ENCODE results near the gene ATP5ME. TPM values are rescaled to one million over a fixed set of nuclear protein-coding genes. Genes with fewer than 3 reads are reported as not detected.
A peak's percentile ranks its signal among the peaks of the same experiment; 100 is the strongest.

Gene ATP5ME, protein sequence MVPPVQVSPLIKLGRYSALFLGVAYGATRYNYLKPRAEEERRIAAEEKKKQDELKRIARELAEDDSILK
- polyA plus RNA-seq: 477 TPM
- long read RNA-seq, donor 1, transcript ATP5ME-205 (3 exons, 393 nt): minor isoform, 19 of 171 reads
- long read RNA-seq, donor 1, transcript ATP5ME-201 (4 exons, 365 nt): major isoform, 143 of 171 reads
- long read RNA-seq, donor 1, transcript ATP5ME-204 (2 exons, 247 nt): minor isoform, 6 of 171 reads
- long read RNA-seq, donor 1, partial matches to known transcripts: 0 of 171 reads
- long read RNA-seq, donor 1, other reads (novel, unspliced or antisense): 0 of 171 reads
- long read RNA-seq, donor 2, transcript ATP5ME-204 (2 exons, 247 nt): minor isoform, 21 of 434 reads
- long read RNA-seq, donor 2, transcript ATP5ME-205 (3 exons, 393 nt): minor isoform, 32 of 434 reads
- long read RNA-seq, donor 2, transcript ATP5ME-201 (4 exons, 365 nt): major isoform, 291 of 434 reads
- long read RNA-seq, donor 2, partial matches to known transcripts: 58 of 434 reads
- long read RNA-seq, donor 2, other reads (novel, unspliced or antisense): 27 of 434 reads
- long read RNA-seq, donor 3: 0 reads
- long read RNA-seq, donor 4, transcript ATP5ME-201 (4 exons, 365 nt): major isoform, 37 of 41 reads
- long read RNA-seq, donor 4, partial matches to known transcripts: 0 of 41 reads
- long read RNA-seq, donor 4, other reads (novel, unspliced or antisense): 0 of 41 reads
- long read RNA-seq, donor 5, transcript ATP5ME-205 (3 exons, 393 nt): minor isoform, 12 of 170 reads
- long read RNA-seq, donor 5, transcript ATP5ME-204 (2 exons, 247 nt): minor isoform, 10 of 170 reads
- long read RNA-seq, donor 5, transcript ATP5ME-202 (3 exons, 300 nt): minor isoform, 5 of 170 reads
- long read RNA-seq, donor 5, transcript ATP5ME-201 (4 exons, 365 nt): major isoform, 142 of 170 reads
- long read RNA-seq, donor 5, partial matches to known transcripts: 0 of 170 reads
- long read RNA-seq, donor 5, other reads (novel, unspliced or antisense): 0 of 170 reads
- long read RNA-seq, donor 6, transcript ATP5ME-205 (3 exons, 393 nt): minor isoform, 48 of 374 reads
- long read RNA-seq, donor 6, transcript ATP5ME-204 (2 exons, 247 nt): minor isoform, 34 of 374 reads
- long read RNA-seq, donor 6, transcript ATP5ME-201 (4 exons, 365 nt): major isoform, 250 of 374 reads
- long read RNA-seq, donor 6, partial matches to known transcripts: 16 of 374 reads
- long read RNA-seq, donor 6, other reads (novel, unspliced or antisense): 23 of 374 reads
- long read RNA-seq, donor 7, transcript ATP5ME-204 (2 exons, 247 nt): minor isoform, 13 of 206 reads
- long read RNA-seq, donor 7, transcript ATP5ME-201 (4 exons, 365 nt): major isoform, 161 of 206 reads
- long read RNA-seq, donor 7, transcript ATP5ME-205 (3 exons, 393 nt): minor isoform, 18 of 206 reads
- long read RNA-seq, donor 7, partial matches to known transcripts: 5 of 206 reads
- long read RNA-seq, donor 7, other reads (novel, unspliced or antisense): 6 of 206 reads
- long read RNA-seq, donor 8, transcript ATP5ME-201 (4 exons, 365 nt): major isoform, 484 of 605 reads
- long read RNA-seq, donor 8, transcript ATP5ME-205 (3 exons, 393 nt): minor isoform, 43 of 605 reads
- long read RNA-seq, donor 8, transcript ATP5ME-204 (2 exons, 247 nt): minor isoform, 25 of 605 reads
- long read RNA-seq, donor 8, transcript ATP5ME-202 (3 exons, 300 nt): minor isoform, 5 of 605 reads
- long read RNA-seq, donor 8, partial matches to known transcripts: 12 of 605 reads
- long read RNA-seq, donor 8, other reads (novel, unspliced or antisense): 33 of 605 reads
- long read RNA-seq, donor 9, transcript ATP5ME-205 (3 exons, 393 nt): minor isoform, 40 of 506 reads
- long read RNA-seq, donor 9, transcript ATP5ME-201 (4 exons, 365 nt): major isoform, 369 of 506 reads
- long read RNA-seq, donor 9, transcript ATP5ME-202 (3 exons, 300 nt): minor isoform, 6 of 506 reads
- long read RNA-seq, donor 9, transcript ATP5ME-204 (2 exons, 247 nt): minor isoform, 34 of 506 reads
- long read RNA-seq, donor 9, partial matches to known transcripts: 18 of 506 reads
- long read RNA-seq, donor 9, other reads (novel, unspliced or antisense): 37 of 506 reads
- long read RNA-seq, donor 10, transcript ATP5ME-201 (4 exons, 365 nt): major isoform, 317 of 398 reads
- long read RNA-seq, donor 10, transcript ATP5ME-205 (3 exons, 393 nt): minor isoform, 21 of 398 reads
- long read RNA-seq, donor 10, transcript ATP5ME-204 (2 exons, 247 nt): minor isoform, 18 of 398 reads
- long read RNA-seq, donor 10, partial matches to known transcripts: 15 of 398 reads
- long read RNA-seq, donor 10, other reads (novel, unspliced or antisense): 22 of 398 reads
- long read RNA-seq, donor 11, transcript ATP5ME-204 (2 exons, 247 nt): minor isoform, 17 of 320 reads
- long read RNA-seq, donor 11, transcript ATP5ME-205 (3 exons, 393 nt): minor isoform, 21 of 320 reads
- long read RNA-seq, donor 11, transcript ATP5ME-201 (4 exons, 365 nt): major isoform, 247 of 320 reads
- long read RNA-seq, donor 11, partial matches to known transcripts: 22 of 320 reads
- long read RNA-seq, donor 11, other reads (novel, unspliced or antisense): 11 of 320 reads

- peaks cover 25% of the 10 kb centered on the region for H3K36me3 ChIP-seq (ENCODE audit: control insufficient read depth, insufficient read depth, low read length)
- H3K27me3 ChIP-seq (ENCODE audit: control insufficient read depth, insufficient read depth, low read length): no peaks in the 10 kb centered on the region
- peak within 1 kb of the TSS; percentile 79 for H3K27ac ChIP-seq (ENCODE audit: low read length)
- no CpG with 5 or more reads among the region's 84 CpGs for WGBS (ENCODE audit: insufficient coverage, low lambda C conversion rate)
- peaks cover 36% of the 10 kb centered on the region for H3K4me1 ChIP-seq (ENCODE audit: control insufficient read depth, insufficient read depth, low read length)
- peak within 1 kb of the TSS; percentile 90 for H3K4me3 ChIP-seq (ENCODE audit: low read length)
- H3K9me3 ChIP-seq (ENCODE audit: control insufficient read depth, low read depth, low read length): no peaks in the 10 kb centered on the region
- peak; percentile 98 for DNase-seq
Observed at GRCh38 chr4:674172-675035, at the start of gene ATP5ME, which contains the start of gene MYL5. Gene ATP5ME (minus strand): TSS chr4:674276. CDS start chr4:674247, 29 bp downstream. Gene MYL5 (plus strand): TSS chr4:674542. CDS start chr4:678027, 3,485 bp downstream.

GRCh38 chr4:722851-723360 lies 48.8 kb upstream of the ATP5ME start:
- no peaks in the 10 kb centered on the region for H3K27me3 ChIP-seq (ENCODE audit: control insufficient read depth, insufficient read depth, low read length)
- no peak overlapping the region for H3K27ac ChIP-seq (ENCODE audit: low read length)
- peaks cover 15% of the 10 kb centered on the region for H3K4me1 ChIP-seq (ENCODE audit: control insufficient read depth, insufficient read depth, low read length)
- no peak for DNase-seq
- H3K9me3 ChIP-seq (ENCODE audit: control insufficient read depth, low read depth, low read length): peaks cover 19% of the 10 kb centered on the region
- peaks cover 12% of the 10 kb centered on the region for H3K36me3 ChIP-seq (ENCODE audit: control insufficient read depth, insufficient read depth, low read length)
- H3K4me3 ChIP-seq (ENCODE audit: low read length): no peak overlapping the region
- WGBS (ENCODE audit: insufficient coverage, low lambda C conversion rate): no CpG with 5 or more reads among the region's 61 CpGs

DNA sequence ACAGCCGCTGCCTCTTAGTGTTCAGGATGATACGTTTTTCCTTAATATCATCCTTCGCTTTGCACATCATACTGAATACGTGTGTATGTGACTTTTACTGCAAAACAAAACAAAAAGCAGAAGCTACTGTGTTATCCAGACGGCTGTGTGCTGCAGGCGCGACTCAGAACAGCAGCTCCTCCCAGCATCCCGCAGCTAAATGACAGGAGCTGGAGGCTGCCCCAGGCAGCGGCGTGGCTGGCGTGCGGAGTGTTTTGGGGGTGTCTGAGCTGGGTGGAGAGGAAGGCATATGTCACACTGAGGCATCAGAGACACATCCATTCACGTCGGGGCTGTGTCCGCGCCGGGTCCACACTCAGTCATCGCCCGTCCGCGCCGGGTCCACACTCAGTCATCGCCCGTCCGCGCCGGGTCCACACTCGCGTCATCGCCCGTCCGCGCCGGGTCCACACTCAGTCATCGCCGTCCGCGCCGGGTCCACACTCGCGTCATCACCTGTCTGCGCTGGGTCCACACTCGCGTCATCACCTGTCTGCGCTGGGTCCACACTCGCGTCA lies 48.2 kb upstream of the ATP5ME start:
- DNase-seq: no peak
- no CpG with 5 or more reads among the region's 47 CpGs for WGBS (ENCODE audit: insufficient coverage, low lambda C conversion rate)
- Histone ChIP-seq H3K4me3 (ENCODE audit: low read length) (no peak overlapping the region), H3K36me3 (ENCODE audit: control insufficient read depth, insufficient read depth, low read length) (peaks cover 12% of the 10 kb centered on the region), H3K9me3 (ENCODE audit: control insufficient read depth, low read depth, low read length) (peaks cover 19% of the 10 kb centered on the region), H3K4me1 (ENCODE audit: control insufficient read depth, insufficient read depth, low read length) (peaks cover 12% of the 10 kb centered on the region), H3K27me3 (ENCODE audit: control insufficient read depth, insufficient read depth, low read length) (no peaks in the 10 kb centered on the region), H3K27ac (ENCODE audit: low read length) (no peak overlapping the region)

GRCh38 chr4:721261-722168 lies 47.4 kb upstream of the ATP5ME start:
- no peaks in the 10 kb centered on the region for H3K27me3 ChIP-seq (ENCODE audit: control insufficient read depth, insufficient read depth, low read length)
- no CpG with 5 or more reads among the region's 31 CpGs for WGBS (ENCODE audit: insufficient coverage, low lambda C conversion rate)
- H3K4me3 ChIP-seq (ENCODE audit: low read length): no peak overlapping the region
- DNase-seq: no peak
- H3K4me1 ChIP-seq (ENCODE audit: control insufficient read depth, insufficient read depth, low read length): peaks cover 12% of the 10 kb centered on the region
- no peak overlapping the region for H3K27ac ChIP-seq (ENCODE audit: low read length)
- H3K36me3 ChIP-seq (ENCODE audit: control insufficient read depth, insufficient read depth, low read length): peaks cover 12% of the 10 kb centered on the region
- H3K9me3 ChIP-seq (ENCODE audit: control insufficient read depth, low read depth, low read length): peaks cover 19% of the 10 kb centered on the region

- 100% methylated on average over 3 of the region's 59 CpGs for WGBS (ENCODE audit: insufficient coverage, low lambda C conversion rate)
- H3K4me3 ChIP-seq (ENCODE audit: low read length): no peak overlapping the region
- no peak for DNase-seq
- peaks cover 19% of the 10 kb centered on the region for H3K9me3 ChIP-seq (ENCODE audit: control insufficient read depth, low read depth, low read length)
- peaks cover 12% of the 10 kb centered on the region for H3K4me1 ChIP-seq (ENCODE audit: control insufficient read depth, insufficient read depth, low read length)
- H3K36me3 ChIP-seq (ENCODE audit: control insufficient read depth, insufficient read depth, low read length): peaks cover 12% of the 10 kb centered on the region
- H3K27ac ChIP-seq (ENCODE audit: low read length): no peak overlapping the region
- no peaks in the 10 kb centered on the region for H3K27me3 ChIP-seq (ENCODE audit: control insufficient read depth, insufficient read depth, low read length)
Observed at GRCh38 chr4:720111-720860, 46.2 kb upstream of the ATP5ME start.

DNA sequence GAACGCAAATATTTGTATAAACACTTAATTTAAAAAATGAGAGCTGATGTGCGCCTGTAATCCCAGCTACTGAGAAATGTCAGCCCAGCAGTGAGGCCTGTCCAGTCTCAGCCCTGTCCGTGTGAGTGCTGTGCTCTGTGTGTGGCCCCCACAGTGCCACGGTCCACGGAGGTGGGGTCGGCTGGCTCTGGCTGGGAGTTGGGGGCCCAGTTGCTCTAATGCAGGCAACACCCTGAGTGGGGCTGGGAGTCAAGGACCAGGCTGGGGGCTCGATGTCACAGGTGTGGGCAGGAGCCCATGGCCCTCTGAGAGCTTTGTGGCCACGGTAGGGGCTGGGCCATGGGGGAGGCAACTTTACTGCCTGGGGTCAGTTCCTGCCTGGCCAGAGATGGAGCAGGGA lies 44.4 kb upstream of the ATP5ME start:
- peaks cover 16% of the 10 kb centered on the region for H3K36me3 ChIP-seq (ENCODE audit: control insufficient read depth, insufficient read depth, low read length)
- no peak overlapping the region for H3K27ac ChIP-seq (ENCODE audit: low read length)
- peaks cover 2% of the 10 kb centered on the region for H3K4me1 ChIP-seq (ENCODE audit: control insufficient read depth, insufficient read depth, low read length)
- no CpG with 5 or more reads among the region's 8 CpGs for WGBS (ENCODE audit: insufficient coverage, low lambda C conversion rate)
- peaks cover 16% of the 10 kb centered on the region for H3K9me3 ChIP-seq (ENCODE audit: control insufficient read depth, low read depth, low read length)
- no peak for DNase-seq
- H3K4me3 ChIP-seq (ENCODE audit: low read length): no peak overlapping the region
- no peaks in the 10 kb centered on the region for H3K27me3 ChIP-seq (ENCODE audit: control insufficient read depth, insufficient read depth, low read length)
